T1000 (cell line): ENCODE data around the gene ETV5.

Experiments
- DNase-seq: peaks from one replicate; lab custom pipeline; 2025; ENCODE audit warnings: mixed read lengths; lab: John Stamatoyannopoulos, UW

The ETV5 gene

DNA sequence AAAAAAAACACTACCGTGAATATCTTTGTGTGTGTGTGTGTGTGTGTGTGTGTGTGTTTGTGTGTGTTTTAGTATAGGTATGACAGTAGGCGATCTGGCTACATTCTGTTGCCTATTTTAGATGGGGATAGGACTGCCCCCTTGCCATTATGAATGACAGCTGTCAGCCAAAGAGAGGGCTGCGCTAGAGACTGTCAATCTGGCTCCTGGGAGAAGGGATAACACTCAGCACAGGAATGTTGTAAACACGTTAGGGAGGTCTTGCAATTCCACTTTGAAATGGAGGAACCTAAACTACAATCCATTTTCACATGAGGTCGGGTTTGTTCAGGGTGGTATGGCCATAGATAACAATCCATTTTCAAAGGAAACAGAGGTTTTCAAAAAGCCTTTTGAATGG is 14.1 kb upstream of the ETV5 start:
- no peak for DNase-seq

DNA sequence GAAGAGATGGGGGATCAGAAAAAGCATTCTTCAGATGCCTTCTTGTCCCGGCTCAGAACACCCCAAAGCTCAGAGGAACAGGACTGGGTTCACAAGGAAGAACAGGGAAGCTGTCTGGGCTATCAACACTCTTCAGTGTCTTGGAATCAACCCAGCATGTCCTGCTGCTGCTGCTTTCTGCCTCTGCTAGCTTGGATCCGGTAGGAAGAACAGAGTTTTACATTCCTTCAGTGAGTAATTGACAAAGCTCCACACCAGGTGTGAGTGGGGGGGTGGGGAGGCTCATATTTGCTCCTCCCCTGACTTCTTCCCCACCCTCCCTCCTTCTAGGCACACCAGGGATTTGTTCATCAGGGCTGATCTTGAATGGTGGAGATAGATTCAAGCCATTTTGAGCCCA is 13.1 kb upstream of the ETV5 start:
- no peak for DNase-seq

DNA sequence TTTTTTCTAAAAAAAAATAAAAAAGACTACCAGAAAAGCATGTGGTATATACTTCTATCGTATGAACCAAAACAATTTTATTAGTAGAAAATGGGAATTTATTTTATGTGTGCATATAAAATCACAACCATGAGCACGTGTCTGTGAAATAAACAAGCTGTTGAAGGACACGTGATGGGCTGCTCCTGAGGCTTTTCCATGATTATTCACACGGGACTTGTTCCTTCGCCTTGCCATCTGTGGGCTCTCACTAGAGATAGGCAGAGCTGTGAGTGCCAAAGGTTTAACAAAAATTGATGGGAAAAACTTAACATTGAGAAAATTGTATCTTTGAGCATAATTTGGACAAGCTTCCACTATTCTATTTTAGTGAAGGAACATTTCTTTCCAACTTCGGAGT is 12.4 kb upstream of the ETV5 start:
- no peak for DNase-seq

DNA sequence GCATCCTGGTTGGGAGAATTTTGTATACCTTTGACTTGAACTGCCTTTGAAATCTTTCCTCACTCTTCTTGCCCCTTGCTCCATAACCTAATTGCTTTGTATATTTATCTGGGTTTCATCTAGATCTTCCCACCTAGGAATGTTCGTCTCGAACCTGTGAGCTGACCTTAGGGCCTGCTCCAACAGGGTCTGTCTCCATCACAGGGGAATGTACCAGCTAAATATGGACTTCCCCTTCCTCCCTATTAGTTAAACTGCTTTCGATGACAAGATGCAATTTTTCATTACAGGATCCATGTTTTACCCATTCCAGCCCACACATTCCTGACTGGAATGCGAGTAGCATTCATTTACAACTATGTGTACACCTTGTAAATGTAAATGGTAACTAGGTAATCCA is 10.6 kb upstream of the ETV5 start:
- no peak for DNase-seq

DNA sequence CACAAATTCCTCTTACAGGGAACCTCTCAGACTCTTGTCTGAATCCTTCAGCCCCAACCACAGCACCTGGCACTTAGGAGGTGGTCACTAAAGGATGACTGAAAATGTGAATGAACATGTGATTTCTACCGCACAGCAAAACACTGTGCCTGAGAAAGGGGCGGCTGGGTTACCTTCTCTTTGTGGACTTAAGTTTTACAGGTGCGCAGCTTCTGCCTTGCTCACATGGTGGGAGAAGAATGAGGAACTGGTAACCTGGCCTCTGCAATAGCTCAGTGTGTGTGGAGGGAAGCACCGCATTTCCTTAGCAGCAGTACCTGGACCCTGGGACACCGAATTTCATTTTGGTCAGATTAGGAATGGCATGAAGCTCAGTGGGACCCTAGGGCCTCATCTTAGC is 9.8 kb upstream of the ETV5 start:
- no peak for DNase-seq

DNA sequence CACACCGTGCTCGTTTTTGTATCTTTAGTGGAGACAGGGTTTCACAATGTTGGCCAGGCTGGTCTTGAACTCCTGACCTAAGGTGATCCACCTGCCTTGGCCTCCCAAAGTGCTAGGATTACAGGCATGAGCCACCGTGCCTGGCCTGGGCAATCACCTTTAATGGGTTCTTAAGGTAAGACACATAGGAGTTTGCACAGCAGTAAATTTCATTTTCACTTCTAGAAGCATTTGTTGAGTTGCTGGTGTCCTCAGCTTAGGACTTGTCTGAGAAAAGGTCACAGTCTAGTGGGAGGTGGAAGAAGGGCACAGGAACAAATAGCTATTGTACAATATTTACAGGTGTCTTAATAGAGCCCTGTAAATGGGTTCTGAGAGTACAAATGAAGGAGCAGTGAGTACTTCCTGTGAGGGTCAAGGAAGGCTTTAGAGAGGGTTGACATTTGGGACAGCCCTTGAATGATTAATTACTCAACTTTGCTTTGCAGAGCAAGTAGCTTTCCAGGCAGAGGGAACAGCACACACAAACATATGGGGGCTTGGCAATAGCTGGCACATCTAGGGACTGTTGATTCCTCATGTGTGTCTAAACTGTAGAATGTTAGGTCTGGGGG is 8.7 kb upstream of the ETV5 start:
- no peak for DNase-seq

DNA sequence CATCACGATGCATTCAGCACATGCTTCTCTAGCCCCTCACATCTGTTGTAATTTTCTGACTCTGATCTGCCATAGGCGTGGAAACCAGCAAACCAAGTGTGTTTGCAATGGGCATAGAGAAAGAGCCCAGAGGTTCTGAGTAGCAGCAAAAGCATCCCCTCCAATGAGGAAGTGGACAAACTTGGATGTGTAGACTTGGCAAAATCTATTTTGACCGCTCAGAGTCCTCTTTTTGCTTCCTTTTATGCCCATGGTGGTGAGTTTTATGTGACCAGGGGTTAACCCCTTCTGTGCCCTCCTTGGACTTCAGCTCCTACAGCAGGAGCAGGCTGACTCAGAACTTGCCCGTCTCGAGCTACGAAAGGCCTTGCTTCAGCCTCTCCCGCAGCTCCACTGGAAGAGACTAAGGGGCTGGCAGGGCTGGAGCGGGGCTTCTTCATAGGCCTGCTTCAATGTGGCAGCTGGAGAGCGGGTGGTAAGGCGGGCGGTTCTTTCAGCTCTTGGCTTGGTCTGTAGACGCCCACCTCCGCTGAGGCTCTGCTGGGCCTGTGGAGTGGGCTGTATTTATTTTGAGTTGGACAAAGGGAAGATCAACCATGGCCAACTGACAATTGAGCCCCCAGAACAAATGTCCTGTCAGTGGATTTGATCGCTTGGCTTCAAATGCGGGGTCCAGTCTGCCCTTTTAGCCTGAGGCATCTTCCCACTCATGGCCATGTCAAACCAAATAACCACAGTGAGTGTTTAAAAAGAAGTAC is 6.5 kb upstream of the ETV5 start:
- DNase-seq: no peak

DNA sequence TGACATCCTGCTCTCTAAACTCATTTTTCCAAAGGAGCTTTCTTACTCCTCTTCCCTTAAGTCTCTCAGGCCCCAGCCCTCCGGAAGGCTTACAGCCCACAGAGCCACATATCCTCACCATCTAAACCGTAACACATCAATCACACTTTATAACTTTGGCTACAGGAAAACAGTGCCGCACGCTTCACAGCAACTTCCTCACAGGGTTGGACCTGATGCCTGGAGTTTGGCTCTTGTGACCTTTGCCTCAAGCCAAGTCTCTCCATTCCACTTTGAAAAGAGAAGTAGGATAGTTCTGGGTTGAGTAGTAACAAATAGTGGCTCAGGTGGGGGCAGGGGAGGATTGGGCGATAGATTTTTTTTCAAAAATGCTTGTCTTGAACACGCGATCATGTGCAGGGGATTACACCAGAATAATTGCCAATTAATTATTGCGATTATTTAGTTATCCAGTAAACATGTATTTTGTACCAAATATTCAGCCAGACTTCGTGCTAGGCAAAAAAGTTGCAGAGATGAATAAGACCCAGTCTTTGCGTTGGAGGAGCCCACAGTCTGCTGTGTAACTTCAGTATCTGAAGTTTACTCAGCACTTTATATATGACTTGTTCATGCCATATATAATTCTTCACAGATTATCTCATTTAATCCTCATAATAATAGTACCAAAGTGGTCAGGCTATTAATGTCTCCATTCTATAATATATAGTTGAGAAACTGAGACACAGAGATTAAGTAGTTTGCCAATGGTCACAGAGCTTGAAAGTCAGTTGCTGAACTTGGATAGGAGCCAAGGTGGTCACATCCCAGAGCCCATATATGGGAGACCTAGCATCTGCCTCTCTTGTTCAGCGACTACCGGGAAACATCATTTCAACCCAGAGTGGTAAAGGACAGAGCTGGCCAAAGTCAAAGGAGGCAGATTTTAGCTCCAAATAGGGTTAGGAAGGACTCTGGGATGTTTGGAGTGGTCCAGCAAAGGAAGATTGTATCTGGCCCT is 2.4 kb upstream of the ETV5 start:
- DNase-seq: no peak

DNA sequence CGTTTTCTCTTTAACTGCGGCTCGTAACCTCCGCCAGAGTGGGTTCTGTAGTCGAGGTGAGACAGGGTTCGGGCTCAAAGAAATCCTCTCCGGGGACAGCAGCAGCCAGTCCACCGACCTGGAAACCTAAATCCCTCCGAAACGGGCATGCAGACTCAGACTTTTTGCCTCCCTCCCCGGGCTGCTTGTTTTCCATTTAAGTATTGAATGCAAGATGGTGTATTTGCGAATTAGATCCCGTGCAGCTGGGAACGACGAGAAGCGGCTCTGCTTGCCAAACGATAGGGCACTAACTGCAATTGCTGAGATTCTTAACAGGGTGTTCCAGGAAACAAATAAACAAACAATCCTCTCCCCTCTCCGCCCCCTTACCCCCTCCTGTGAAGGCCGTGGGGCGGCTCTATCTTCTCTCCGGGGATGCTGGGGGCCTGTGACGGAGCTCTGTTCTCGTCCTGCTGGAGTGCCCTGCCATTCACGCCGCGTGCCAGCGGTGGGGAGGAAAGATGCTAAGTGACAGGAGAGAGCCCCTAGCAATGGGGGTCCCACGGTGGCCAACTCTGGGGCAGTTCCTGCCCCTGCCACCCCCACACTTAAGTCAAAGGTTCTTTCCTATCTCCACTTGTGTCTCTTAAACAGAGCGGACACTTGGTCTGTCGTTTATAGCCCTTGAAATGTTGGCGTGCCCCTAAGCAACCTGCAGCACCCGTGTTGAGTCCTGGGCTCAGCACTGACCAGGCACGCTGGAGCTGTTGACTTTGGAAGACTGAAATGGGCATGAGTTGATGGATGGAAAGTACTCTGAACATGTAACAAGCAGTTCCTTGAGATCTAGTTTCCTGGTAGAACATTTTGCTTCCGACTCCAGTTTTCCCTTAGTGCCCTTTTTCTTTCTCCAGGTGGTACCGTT is 1.3 kb upstream of the ETV5 start:
- peak; percentile 13 for DNase-seq

DNA sequence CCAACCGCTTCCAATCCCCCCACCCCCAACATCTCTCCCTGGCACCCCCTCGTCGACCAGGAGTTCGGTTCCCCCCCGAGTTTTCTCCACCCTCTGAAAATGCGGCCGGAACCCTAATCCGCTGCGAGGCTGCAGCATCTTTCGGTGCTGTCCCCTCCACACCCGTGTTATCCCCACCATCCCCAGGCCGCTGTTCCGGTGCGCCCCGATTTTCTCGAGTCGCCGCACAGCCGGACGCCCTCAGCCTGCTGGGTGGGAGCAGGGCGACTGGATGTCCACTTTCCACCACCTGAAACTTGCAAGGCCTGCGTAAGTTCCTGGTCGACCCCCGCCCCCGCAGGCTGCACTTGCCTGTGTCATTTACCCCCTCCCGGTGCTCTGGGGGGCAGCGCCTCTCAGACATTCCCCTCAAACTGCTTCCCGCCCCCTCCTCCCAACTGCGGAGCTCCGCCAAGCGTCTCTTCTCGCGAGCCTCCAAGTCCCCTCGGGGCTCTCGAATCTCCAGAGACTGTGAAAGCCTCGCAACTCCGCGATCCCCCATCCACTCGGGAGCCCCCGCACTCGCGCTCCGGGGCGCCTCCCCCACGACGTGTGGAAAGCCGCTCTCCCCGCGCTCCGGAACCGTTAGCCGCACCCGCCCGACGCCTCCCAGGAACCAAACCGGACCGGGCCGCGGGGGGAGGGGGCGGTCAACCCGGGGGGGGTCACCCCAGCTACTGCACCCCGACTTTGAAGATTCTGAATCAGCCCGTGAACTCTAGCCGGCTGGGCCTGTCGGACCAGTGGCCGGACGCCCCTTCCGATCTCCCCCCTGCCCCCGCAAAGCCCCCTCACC is 566 bp downstream of the ETV5 start:
- peak; percentile 60 for DNase-seq

DNA sequence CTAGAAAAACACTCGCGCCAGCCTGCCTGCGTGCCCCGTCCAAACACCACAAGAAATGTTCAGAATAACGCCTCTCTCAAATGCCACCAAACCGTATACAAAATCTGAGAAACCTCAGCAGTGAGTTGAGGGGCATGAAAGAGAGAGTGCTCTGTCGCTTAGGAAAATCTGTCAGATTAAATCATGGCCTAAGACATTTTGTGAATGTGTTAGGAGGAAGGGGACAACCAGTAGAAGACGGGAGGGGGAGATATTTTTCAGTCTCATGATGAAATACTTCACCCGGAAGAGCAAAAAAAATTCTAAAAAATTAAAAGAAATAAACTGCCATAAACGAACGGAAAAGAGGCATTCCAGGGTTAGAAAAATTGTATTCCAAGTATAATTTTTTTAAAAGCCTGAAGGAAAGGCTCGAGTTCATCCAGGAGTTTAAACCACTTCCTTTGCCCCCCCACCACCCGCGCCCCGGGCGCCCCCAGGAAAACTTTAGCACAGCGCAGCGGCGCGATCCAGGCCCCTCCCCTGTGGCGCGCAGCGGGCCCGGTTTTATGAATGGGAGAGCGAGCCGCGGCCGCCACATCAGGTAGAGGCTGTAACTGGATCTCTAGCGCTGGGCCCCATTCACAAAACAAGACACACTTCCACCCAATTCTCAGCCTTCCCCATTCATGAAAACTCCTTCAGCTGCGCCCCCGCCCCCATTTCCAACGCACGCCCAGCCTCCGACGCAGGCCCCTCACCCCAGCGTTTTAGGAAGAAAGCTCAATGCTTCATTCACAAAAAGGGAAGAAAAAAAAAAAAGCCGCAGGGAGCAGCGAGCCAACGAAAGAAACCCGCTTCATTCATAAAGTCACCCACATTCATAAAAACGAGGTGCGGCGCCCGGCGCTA is 1.4 kb downstream of the ETV5 start:
- DNase-seq: peak; percentile 49

DNA sequence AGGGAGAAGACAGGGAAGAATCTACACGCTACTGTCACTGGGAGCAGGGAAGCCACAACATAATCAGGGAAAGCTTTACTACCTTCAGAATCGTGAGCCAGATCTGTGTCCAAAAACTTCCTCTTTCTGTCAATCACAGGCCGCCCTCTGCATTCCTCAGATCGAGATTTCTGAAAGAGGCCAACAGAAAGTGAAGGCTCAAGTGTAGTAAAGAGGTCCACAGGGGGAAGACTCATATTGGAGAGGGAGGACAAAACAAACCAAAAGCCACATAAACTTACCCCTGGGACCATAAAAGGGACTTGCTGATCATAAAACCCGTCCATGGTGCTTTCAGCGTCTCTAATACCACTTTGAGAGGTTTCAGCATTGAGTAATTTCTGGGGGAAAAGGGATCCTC is 3.3 kb downstream of the ETV5 start:
- DNase-seq: no peak

DNA sequence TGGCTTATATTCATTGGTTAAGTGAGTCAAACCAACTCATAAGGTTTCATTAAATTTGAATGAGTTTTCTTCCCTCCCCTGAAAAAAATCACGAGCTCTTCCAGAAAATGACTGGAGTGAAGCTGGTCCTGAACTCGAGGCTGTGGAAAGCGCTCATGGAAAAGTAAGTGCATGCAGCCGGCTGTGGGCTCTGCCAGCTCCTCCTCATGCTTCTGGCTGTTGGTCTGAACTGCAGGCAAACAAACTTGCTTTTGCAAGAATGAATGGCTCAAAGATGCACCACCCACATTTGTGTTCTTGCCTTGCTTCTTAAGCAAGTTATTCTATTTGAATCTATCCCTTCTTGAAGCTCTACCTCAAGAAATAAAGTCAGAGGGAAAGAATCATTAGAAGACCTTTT is 6.2 kb downstream of the ETV5 start:
- no peak for DNase-seq

DNA sequence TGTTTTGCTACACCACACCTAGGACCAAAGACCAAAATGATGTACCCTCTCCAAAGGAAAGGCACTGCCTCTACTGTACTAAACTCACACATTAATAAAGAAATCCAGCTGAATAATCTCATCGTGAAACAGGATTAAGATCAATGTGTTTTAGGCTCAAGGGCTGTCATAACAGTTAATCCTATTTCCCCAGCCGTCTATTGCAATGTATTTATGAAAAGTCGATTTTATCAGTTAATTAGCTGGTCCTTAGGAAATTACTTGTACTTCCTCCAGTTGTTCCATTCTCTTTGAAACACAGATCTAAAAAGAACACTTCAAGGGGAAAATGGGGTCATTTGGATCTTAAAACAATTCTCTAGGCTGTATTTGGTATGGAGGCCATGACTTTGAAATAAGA is 8.5 kb downstream of the ETV5 start:
- DNase-seq: no peak

DNA sequence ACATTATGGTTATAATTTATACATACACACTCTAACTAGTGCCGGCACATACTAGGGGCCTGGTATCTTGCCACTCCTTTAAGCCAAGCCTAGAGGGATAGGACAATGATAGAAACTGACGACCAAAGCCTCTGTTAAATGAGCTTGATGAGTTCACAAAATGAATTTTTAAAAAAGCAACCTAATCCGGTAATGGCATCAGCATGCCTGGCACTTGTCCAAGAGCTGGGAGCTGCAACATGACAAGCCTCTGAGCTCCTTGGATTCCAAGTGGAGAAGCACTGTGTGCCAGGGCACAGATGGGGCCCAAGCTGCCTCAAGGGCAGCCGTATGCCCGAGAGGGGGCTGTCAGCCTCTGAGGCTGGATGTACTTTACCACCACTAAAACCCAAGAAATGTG is 9.7 kb downstream of the ETV5 start:
- no peak for DNase-seq

DNA sequence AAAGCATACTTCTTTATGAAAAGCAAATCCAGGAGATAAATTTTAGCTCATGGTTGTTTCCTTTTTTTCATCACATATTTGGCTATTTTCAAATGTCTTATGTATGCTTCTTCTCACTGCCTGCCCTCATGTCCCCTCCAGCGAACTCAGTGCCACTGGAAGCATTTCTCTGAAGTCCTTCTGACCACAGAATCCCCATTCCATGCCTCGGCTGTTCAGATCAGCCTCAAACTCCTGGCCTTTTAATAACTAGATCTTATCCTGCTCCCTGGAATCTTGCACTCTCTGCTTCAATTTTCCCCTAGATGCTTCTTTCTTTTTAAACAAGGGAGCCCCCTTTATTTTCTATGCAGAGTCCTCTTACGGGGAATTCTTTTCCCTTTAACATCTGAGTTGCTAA is 10.1 kb downstream of the ETV5 start:
- no peak for DNase-seq

DNA sequence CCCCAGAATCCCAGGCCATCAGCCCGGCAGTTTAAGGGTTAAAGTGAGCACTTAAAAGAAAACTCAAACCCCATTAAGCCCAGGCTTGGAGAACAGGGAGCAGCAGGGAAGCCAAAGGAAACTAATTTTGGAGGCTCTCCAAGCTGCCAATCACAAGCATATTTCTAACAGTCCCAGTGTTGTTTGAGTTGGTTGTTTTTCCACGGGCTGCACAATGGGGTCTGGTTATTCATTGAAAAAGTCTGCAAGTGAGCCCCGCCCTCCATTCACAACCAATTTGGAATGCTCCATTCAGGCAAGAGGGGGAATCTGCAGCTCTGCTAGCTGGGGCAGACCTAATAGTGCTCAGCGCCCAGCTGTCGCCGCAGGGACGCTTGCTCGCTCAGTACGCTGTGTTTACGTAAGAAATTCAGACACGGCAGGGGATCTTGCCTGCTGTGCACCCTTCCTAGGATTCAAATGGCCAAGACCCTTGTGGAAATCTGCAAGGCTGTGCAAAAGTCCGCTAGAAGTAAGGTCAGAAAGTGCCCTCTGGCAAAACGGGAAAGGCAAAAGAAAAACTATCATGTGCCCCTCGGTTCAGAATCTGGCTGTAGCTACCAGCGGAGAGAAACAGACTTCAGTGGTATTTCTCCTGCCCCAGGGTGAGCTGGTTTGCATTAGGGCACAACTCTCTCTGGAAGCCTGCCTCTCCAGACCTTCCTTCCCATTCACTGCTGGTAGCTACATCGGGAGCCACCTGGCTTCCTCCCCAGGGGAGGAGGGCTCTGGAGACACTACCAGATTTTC is 11.0 kb downstream of the ETV5 start:
- DNase-seq: no peak

DNA sequence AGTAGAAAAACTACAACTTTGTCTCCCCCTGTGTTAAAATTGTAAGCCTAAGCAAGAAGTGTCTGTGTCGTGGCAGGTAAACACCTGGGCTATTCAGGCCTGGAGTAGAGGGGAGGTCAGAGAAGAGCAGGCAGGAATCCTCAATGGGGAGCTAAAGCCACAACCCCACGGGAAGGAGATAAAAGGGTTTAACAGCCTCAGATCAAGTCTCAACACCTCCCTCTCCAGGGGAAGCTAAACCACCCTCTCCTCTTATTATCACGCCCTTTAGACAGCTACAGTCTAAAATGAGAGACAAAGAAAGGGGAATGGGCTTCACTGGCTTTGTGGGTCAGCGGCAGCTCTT is 11.6 kb downstream of the ETV5 start:
- DNase-seq: no peak

DNA sequence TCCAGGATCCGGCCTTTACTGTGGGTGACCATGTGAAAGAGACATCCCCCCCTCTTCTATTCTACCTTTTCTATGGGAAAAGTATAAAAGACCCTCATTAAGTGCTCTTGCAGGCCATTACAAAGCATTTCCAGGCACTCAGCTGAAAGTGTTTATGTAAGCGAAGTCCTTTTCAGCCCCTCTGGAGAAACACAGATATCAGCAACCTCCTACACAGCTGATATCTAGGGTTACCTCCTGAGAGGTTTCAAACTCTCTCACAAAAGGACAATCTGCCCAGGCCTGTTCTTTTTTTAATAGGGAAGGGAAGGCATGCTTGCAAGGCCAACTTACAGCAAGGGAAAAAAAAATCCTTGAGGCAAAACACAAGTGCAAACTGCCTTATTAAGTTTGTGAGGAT is 12.6 kb downstream of the ETV5 start:
- DNase-seq: no peak
